NK-92 (cell line): ENCODE measurements around the gene ZNF474.
"Not testable (repeated sequence)": the region's sequence is repeated elsewhere in the genome, so short reads cannot be mapped to it uniquely, and the experiment has no call there.

Experiments used
- DNase-seq: peaks from one replicate; lab custom pipeline; 2025; ENCODE audit not compliant: unreplicated experiment; lab: John Stamatoyannopoulos, UW

ZNF474 gene

DNA sequence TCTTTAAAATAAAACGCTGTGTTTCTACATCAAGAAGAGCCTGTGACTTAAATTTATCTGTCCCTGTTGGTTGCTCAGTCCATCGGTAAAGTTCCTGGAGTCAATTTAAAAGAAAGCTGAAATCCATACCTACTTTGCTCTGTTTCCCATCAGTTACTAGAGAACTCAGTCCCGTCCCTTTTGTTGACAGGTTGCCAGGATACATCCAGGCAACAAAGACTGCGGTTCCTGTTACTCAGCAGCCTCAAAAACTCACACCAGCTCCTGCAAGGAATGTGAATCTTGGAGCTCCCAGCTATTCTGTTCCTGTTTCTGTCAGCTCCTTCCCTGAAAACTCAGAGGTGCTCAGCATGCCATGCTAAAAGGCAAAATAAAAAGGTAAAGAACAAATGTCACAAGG, at the start of gene ZNF474:
TSS of gene ZNF474 (plus strand) at position 241 of the 400 bp plus-strand sequence. CDS start 22,445 bp downstream, outside the sequence.
- no peak for DNase-seq

GRCh38 chr5:122081541-122081940, 47.8 kb upstream of the ZNF474 start:
- DNase-seq, result no peak

DNA sequence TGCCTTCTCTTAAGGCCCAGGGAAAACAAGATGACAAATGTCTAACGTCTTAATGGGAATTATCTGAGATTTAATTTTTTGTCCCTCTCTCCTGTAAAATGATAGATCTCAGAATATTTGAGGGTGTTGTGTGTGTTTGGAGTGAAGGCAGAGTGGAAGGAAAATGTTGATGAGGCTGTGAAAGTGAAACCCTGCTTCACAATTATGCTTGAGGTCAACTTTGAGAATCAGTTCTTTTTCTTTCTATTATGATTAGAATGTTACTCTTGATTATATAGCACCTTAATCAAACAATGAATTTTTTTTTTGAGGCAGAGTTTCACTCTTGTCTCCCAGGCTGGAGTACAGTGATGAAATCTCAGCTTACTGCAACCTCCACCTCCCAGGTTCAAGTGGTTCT, 45.8 kb upstream of the ZNF474 start:
- DNase-seq, result no peak

GRCh38 chr5:122085041-122085440, 44.3 kb upstream of the ZNF474 start:
- no peak for DNase-seq

GRCh38 chr5:122089096-122090013, 40.0 kb upstream of the ZNF474 start:
- no peak for DNase-seq

GRCh38 chr5:122091936-122092600, 37.3 kb upstream of the ZNF474 start:
- no peak for DNase-seq

DNA sequence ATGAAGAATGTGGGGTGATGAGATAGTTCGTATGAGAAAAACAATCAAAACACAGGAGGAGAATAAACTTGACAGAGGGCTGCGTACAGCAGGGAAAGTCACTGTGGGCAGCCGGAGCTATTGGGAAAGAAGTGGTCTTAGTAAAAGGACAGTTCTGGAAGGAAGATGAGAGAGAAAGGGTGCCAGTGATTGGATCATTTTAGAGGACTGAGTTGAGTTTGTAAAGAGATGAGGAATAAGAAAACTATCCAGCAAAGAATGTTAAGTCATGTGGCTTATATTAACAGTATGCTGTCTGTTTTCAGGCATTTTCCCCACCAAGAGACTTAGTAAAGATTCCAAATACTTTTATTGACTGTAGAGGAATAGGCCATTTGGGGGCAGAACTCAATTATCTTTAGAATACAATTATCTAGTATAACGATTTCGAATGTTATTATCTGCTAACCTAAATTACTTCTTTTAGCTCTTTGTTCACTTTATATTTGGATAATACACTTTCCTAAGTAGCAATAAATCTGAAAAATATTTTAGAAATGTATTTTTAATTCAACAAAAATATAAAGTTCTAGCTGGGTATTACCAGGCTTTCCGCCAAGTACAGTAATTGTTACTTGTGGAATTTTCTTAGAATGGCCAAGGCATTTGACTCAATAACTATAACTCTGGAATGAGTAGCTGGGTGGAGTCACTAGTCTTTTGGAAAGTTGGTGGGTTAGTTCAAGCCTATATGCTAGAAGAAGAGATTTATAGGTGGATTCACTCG, 35.7 kb upstream of the ZNF474 start:
- DNase-seq, result no peak

- DNase-seq, result not testable (repeated sequence)
Observed at GRCh38 chr5:122094251-122094650, 35.1 kb upstream of the ZNF474 start.

DNA sequence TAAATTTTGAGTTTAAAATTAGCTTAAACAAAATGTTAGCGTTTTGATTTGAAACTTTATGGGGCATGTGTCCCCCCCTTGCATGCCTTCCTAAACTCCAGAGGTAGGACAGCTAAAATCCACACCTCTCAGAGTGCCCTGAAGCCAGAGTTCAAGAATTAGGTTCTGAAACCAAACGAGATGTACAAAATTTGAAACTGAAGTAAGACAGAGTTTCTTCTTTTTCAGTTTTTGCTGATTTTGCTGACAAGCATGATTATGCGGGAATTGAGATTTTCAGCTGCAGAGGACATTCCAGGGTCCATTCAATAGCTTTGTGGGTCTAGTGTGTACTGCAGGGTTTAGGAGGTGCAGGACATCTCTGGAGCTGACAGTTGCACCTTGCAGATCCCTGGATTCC, 34.2 kb upstream of the ZNF474 start:
- DNase-seq, result no peak

DNA sequence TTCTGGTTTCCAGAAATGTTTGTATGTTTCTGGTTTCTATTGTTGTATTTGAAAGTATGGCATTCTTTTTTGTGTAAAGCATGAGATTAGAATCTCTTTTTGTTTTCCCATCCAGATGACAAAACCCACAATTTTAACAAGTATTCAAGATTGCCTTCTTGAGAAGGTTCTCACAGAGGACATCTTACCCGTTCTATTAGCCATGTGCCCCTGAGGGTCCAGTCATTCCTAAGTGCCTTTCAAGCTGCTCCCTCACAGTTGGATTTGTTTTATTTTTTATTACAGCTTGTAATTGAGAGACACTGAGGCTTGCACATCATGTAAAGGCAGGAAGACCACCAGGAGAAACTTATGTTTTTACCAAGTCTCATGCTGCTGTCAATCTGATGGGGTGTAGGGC, 32.0 kb upstream of the ZNF474 start:
- DNase-seq, result no peak

GRCh38 chr5:122099060-122099790, 30.1 kb upstream of the ZNF474 start:
- DNase-seq, result no peak

DNA sequence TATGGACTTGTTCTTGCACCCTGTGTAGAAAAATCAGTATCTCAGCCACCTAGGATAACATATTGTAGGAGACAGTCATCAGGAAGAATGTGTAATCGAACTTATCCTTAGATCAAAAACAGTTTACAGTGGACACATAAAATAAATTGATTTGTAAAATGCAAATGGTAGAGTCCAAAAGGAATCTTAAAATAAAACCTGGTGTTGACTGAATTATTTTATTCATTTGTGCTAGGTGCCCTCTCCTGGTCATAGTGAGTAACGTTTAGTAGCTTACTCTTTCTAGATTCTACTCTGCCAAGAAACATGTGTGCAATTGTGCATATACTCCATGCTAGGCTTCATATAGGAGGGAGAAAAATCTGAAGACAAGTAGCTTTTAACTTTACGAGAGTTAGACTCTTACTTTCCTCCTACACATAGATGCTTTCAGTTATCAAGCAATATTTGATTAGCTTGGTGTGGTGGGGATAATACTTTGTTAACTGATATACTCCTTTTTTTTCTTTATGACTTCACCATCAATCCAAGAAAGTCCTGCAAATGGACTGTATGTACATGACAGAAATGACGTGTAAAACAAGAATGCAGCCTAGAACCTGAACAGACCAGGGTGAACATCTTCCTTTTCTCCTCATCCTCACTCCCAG, 27.6 kb upstream of the ZNF474 start:
- no peak for DNase-seq

DNA sequence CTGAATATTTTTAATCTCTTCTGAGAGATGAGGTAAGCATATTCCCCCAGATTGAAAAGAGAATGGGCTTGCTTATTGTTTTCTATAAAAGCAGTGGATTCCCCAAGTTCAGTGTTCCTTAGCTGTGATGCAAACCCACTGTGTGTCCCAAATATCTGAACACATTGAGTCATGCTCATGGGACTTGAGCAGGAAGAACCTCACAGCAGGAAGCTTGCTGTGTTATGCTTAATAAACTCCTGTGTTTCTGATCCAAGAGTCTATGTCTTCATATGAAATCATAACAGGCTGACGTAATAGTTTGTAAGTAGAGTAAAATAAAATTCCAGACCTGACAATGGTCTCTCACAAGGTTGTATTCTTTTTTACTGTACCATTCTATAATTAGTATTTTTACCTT, 26.5 kb upstream of the ZNF474 start:
- DNase-seq, result no peak

GRCh38 chr5:122105909-122106308, 23.4 kb upstream of the ZNF474 start:
- DNase-seq, result no peak

DNA sequence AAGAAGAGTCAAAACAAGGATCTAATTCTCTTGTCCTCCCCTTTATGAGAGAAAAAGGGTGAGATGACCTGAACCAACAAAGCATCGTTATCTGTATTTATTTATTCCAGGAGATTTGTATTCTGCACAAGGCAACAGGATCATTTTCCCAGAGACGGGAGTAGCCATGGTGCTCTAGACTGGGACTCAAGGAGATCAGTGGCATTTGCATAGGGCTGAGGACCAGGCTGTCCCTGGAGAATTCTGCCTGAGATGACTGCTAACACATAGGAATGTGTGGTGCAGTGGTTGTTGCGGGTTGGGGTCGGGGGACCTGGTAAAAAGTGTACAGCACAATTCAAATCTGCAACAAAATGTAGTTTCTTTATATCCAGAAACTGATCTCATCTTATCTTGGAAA, 22.3 kb upstream of the ZNF474 start:
- DNase-seq, result no peak

GRCh38 chr5:122110987-122111386, 18.4 kb upstream of the ZNF474 start:
- no peak for DNase-seq

- no peak for DNase-seq
Observed at GRCh38 chr5:122111460-122111859, 17.9 kb upstream of the ZNF474 start.

- DNase-seq, result no peak
Observed at GRCh38 chr5:122112063-122112462, 17.3 kb upstream of the ZNF474 start.

GRCh38 chr5:122112733-122113558, 16.4 kb upstream of the ZNF474 start:
- DNase-seq, result no peak

DNA sequence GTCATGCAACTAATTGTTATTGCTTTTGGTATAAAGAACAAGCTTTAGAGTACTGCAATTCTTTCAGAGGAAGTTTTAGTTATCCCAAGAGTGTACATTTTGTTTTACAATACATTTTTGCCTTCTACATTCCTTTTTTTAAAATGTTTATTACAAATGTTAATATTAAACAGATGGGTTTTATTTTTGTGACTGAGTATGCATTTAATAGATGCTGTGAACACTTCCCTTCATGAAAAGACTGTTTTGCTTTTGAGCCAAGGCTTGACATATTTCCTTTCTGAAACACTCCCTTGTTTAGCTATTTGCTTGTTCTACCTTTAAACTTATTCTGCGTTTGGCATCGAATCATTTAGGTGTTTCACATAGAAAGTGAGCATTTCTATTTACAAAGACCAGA, 14.8 kb upstream of the ZNF474 start:
- no peak for DNase-seq
